ENCODE data around the gene KLF5.

GRCh38 chr13:73054712-73055111 lies 4.1 kb upstream of the KLF5 start:
- TF ChIP-seq CTCF (IDR thresholded peaks at IDR 0.05) (no peak), POLR2A (IDR thresholded peaks at IDR 0.05) (no peak)

All from adrenal gland (tissue), 5 donors.